T-helper 2 cell treated with Interferon-gamma antibody and Interleukin-4, amounts not matched to agents 100 ng/mL and 5 ng/mL, for 36 hours (primary cell): ENCODE results near the gene MTMR8. TPM values are rescaled to one million over a fixed set of nuclear protein-coding genes. Genes with fewer than 3 reads are reported as not detected.
"Not testable (repeated sequence)": the region's sequence is repeated elsewhere in the genome, so short reads cannot be mapped to it uniquely, and the experiment has no call there.

Experiments
- intact Hi-C: fragments of 100-400 bp; cut with micrococcal nuclease; formaldehyde crosslinking; loops from one replicate; pipeline ENCODE4 v1.15.1; 2023
- total RNA-seq: library from RNA; stranded (reverse); gene quantifications from 2 replicates; pipeline ENCODE4 v1.2.3, GENCODE V29; 2022

MTMR8 gene
- total RNA-seq, result 4.4 and 4.9 TPM in 2 replicates

DNA sequence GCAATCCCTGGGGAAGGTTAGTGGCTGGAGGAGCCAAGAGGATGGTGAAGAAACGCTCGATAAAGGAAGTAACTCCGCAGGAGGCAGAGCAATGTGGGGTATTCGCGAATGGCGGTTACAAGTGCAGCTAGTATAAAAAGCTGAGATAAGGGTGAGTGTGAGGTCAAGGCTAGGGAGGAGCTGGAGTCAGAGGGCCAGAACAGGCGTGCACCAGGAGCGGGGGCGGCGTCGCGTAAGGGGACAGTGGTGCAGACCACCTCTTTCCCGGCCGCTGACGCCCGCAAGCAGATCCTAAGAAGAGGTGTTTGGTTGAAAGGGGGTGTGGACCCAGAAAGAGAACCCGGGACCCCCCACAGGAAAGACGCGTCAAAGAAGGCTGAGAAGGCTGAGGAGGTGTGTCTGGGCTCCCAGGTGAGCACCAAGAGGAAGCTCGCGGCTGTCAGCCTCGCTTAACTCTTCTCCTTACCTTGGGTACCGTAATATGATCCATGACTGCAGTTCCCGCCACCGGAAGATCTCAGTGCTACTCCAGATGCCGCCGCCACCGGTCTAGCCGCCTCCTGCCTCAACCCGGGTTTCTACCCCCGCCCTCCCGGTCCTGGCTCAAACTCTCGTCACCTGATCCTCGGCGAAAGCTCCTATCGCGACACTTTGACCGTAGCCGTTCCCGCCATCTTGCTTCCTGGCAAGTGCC, at the start of gene MTMR8:
MTMR8 (minus strand) TSS at position 579 of the 694 bp plus-strand sequence; CDS start at position 490, 89 bp downstream.
- intact Hi-C loops, result loop anchor here (1.0 to 10.0 kb wide), 5 partner anchors 190 to 1140 kb away; partner anchors contain the start of genes AMER1, LAS1L, ZC3H12B and ZC4H2

- intact Hi-C loops, result no loop called here
These were observed 44.3 kb upstream of the MTMR8 start for GRCh38 chrX:64439551-64439950.

- intact Hi-C loops, result no loop called here
These were observed 42.4 kb upstream of the MTMR8 start for GRCh38 chrX:64437665-64438064.

GRCh38 chrX:64437218-64437617, 42.0 kb upstream of the MTMR8 start:
- intact Hi-C loops, result no loop called here

DNA sequence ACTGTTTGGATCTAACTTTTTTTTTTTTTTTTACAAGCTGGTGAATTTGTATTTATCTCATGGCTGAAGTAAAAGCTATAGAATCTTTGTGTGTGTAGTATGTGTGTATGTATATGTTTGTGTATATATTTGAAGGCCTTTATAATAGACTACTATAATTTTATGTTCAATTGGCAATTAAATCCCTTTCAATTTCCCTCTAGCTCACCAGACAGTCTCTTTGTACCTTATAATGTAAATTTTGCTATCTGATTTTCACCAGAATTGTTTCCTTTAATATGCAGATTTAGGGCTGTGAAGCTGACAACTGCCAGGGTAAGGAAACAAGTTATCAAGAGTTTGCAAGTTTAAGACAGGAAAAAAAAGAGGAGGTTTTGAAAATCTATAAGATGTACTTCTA, 33.1 kb upstream of the MTMR8 start:
- intact Hi-C loops, result no loop called here

GRCh38 chrX:64427787-64428186, 32.5 kb upstream of the MTMR8 start:
- intact Hi-C loops, result no loop called here

- intact Hi-C loops, result no loop called here
These were observed 32.0 kb upstream of the MTMR8 start for GRCh38 chrX:64427281-64427680.

- intact Hi-C loops, result not testable (repeated sequence)
These were observed 14.5 kb upstream of the MTMR8 start for GRCh38 chrX:64409730-64410129.

- intact Hi-C loops, result loop anchor here (10.0 kb wide), 2 partner anchors 637 to 643 kb away; partner anchors contain the start of gene ZC3H12B
These were observed 2.8 kb upstream of the MTMR8 start for GRCh38 chrX:64398088-64398487.

GRCh38 chrX:64395568-64395929, 297 bp upstream of the MTMR8 start:
- intact Hi-C loops, result loop anchor here (1.0 to 10.0 kb wide), 5 partner anchors 190 to 1139 kb away; partner anchors contain the start of genes AMER1, LAS1L, ZC3H12B and ZC4H2

- intact Hi-C loops, result loop anchor here (2.0 to 10.0 kb wide), 3 partner anchors 639 to 1141 kb away; partner anchors contain the start of genes LAS1L and ZC3H12B
These were observed 986 bp downstream of the MTMR8 start for GRCh38 chrX:64394059-64394873.

DNA sequence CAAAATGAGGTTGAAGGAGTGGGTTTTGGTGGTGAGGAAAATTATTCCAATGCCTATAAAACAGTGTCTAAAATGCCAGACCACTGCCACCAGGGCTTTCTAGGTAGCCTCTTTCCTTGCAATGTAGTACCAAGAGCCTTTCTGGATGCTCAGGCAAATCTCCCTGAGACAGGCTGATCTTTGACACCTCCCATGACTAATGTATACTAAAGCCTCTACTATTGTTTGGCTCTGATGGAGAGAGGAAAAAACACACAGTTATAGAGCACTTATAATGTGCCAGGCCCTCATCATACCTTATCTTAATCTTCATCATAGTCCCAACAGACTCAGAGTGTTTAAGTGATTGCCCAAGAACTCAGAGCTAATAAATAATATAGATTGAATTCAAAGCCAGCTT, 5.8 kb downstream of the MTMR8 start:
- intact Hi-C loops, result no loop called here

DNA sequence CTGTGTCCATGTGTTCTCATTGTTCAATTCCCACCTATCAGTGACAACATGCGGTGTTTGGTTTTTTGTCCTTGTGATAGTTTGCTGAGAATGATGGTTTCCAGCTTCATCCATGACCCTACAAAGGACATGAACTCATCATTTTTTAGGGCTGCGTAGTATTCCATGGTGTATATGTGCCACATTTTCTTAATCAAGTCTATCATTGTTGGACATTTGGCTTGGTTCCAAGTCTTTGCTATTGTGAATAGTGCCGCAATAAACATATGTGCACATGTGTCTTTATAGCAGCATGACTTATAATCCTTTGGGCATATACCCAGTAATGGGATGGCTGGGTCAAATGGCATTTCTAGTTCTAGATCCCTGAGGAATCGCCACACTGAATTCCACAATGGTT, 14.5 kb downstream of the MTMR8 start:
- intact Hi-C loops, result not testable (repeated sequence)

DNA sequence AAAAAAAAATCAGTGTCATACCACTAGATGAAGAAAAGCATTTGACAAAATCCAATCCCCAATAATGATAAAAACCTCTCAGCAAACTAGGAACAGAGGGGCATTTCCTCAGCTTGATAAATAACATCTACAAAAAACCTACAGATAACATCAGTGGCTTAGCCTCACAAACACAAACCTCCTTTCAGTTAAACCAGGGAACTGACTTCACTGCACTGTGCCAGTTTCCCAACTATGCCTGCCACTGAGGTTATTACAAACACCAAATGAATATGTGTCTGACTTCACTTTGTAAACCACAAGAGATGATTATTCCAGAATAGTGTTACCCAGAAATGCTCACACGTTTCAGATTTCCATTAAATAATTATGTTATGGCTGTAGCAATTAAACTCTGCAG, 15.3 kb downstream of the MTMR8 start:
- intact Hi-C loops, result no loop called here

DNA sequence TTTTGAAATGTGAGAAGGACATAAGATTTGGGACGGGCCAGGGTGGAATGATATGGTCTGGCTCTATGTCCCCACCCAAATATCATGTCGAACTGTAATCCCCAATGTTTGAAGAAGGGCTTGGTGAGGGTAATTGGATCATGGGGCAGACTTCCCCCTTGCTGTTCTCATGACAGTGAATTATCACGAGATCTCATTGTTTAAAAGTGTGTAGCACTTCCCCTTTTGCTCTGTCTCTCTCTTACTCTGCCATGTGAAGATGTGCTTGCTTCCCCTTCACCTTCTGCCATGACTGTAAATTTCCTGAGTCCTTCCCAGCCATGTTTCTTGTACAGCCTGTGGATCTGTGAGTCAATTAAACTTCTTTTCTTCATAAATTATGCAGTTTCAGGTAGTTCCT, 17.5 kb downstream of the MTMR8 start:
- intact Hi-C loops, result no loop called here

DNA sequence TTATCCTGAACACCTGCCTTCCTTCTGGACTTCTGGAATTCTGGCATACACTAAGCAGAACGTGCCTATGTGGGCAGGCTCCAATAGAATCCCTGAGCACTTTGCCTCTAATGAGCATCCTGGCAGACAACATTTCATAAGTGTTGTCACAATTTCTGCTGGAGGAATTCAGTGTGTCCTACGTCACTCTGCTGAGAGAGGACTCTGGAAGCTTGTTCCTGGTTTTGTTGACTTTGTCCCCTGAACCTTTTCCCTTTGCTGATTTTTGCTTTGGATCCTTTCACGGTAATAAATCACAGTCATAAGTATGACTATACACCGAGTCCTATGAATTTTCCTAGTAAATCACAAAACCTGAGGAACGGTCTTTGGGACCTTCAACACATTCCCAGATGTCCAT, 43.2 kb downstream of the MTMR8 start:
- intact Hi-C loops, result no loop called here

GRCh38 chrX:64350521-64350920, 44.7 kb downstream of the MTMR8 start:
- intact Hi-C loops, result no loop called here

DNA sequence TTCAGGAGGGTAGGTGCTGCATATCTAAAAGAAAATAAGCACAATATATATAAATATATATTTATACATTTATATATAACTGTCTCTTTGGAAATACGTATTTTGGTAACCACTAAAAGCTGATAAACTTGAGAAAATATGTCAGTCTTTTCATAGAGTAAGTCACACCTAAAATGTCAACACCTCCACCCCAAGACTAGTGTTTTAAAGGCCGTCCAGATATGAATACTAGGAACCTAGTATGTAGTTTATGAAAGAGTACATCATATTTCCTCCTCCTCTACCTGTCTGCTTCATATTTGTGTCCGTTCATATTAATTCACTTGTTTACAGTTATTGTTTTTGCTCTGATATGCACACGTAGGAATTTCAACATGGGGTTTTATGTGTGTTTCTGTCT, 45.2 kb downstream of the MTMR8 start:
- intact Hi-C loops, result no loop called here

DNA sequence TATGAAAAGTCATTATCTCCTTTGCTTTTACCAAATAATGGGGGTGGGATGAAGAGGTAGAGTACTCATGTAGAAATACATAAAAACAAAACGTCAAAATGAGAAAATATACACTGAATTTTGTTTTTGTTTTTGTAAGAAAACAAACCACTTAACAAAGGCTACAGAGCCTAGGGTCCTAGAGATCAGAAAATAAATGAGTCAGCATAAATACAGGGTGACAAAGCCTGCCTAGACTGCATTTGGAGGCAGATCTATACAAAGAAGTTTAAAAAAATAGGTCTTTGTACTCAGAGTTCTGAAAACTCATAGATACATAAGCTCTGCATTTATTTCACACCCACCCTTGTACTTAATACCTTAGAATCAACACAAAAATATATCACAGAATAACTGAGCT, 52.4 kb downstream of the MTMR8 start:
- intact Hi-C loops, result no loop called here

- intact Hi-C loops, result no loop called here
These were observed 57.0 kb downstream of the MTMR8 start for GRCh38 chrX:64338296-64338695.

GRCh38 chrX:64334467-64334866, 60.8 kb downstream of the MTMR8 start:
- intact Hi-C loops, result no loop called here

- intact Hi-C loops, result no loop called here
These were observed 65.0 kb downstream of the MTMR8 start for GRCh38 chrX:64330284-64330683.
